LNCaP clone FGC (cell line): ENCODE measurements around the gene SIK2.

Source experiments
- DNase-seq: peaks from one replicate; pipeline ENCODE4 v3.0.0-alpha.2; 2011; ENCODE audit warnings: low read depth
- H3K4me3 ChIP-seq: 2 replicates; pipeline ENCODE4 v1.5.1; 2011; ENCODE audit warnings: mild to moderate bottlenecking, low read depth, low read length, control low read depth
- CTCF ChIP-seq: IDR thresholded peaks from 2 replicates; pipeline ENCODE4 v1.5.1; 2012; ENCODE audit warnings: mild to moderate bottlenecking; ENCODE audit not compliant: control insufficient read depth, insufficient read depth; ENCODE audit errors: extremely low read depth

The SIK2 gene

GRCh38 chr11:111604392-111605009 lies 2.3 kb downstream of the SIK2 start:
- TF ChIP-seq CTCF = peak; percentile 40
- H3K4me3 ChIP-seq = no peak overlapping the region
- DNase-seq = peak; percentile 22

- no peak for TF ChIP-seq CTCF
- DNase-seq = no peak
- H3K4me3 ChIP-seq = no peak overlapping the region
These were observed 3.4 kb downstream of the SIK2 start for GRCh38 chr11:111605681-111606080.

GRCh38 chr11:111606986-111607385 lies 4.7 kb downstream of the SIK2 start:
- no peak for TF ChIP-seq CTCF
- H3K4me3 ChIP-seq = no peak overlapping the region
- no peak for DNase-seq

DNA sequence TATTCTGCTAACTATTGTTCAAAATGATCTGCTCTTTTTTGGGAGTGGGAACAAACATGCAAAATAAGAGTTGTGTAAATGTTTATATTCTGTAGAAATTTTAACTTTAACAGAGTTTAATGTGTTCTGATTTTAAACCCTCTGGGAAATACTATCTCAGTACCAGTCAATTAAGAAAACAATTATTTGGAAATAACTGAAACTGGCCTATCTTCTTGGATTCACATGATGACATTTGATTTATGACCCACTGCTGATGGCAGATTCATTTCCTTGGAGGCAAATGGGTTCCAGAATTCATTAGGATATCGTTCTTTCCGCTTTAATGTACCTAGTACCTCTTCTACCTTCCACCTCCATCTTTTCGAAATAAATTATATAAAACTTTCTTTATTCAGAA lies 5.5 kb downstream of the SIK2 start:
- TF ChIP-seq CTCF = no peak
- no peak for DNase-seq
- no peak overlapping the region for H3K4me3 ChIP-seq

- no peak for DNase-seq
- TF ChIP-seq CTCF = no peak
- H3K4me3 ChIP-seq = no peak overlapping the region
These were observed 10.0 kb downstream of the SIK2 start for GRCh38 chr11:111612224-111612623.

DNA sequence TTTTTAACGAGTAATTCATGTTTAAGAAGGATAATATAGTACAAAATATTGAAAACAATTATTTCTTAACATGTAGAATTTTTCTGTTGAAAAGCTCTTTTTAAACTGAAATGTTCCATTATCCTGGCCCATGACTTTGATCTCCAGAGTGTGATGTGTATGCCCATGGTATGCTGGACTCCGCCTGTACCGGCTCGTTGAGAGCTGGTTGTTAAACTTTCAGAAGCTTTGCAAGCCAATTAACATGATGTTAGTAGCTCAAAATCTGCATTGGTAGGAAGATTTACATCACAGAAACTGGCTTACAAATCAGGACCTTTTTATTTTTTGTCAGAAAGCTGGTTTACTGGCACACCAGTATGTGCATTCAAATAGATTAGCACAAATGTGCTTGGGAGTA lies 15.0 kb downstream of the SIK2 start:
- no peak overlapping the region for H3K4me3 ChIP-seq
- no peak for DNase-seq

More for the DNA sequence above, 15.0 kb downstream of the SIK2 start:
- no peak for TF ChIP-seq CTCF
